Ovary (tissue), 3 donors: ENCODE measurements around the gene PTTG1IP.

Experiments
- CTCF ChIP-seq, 3 donors: fragments of 450-650 bp in 2 of 3; fragments of 200-600 bp in 1 of 3; IDR thresholded peaks; one replicate each; pipeline versions ENCODE4 v1.5.1 to v1.8.0; 2016 to 2022; ENCODE audit warnings: antibody characterized with exemption in 3 of 3, mild to moderate bottlenecking in 1 of 3
- POLR2A ChIP-seq: fragments of 450-650 bp; IDR thresholded peaks from one replicate; pipeline ENCODE4 v1.6.1; 2017; ENCODE audit warnings: antibody characterized with exemption, mild to moderate bottlenecking, moderate library complexity
- donor health status: DM: no; HTN: no; CAD: no.

GRCh38 chr21:44854391-44854663 is 19.2 kb downstream of the PTTG1IP start:
- TF ChIP-seq CTCF (IDR thresholded peaks at IDR 0.05) (no peak), POLR2A (no peak)
